PFSK-1 (cell line): ENCODE measurements around the gene PAF1.

Experiments
- FOXP2 ChIP-seq: optimal IDR thresholded peaks from 2 replicates; pipeline ENCODE3; 2011; ENCODE audit warnings: borderline replicate concordance, control low read depth, inconsistent platforms; ENCODE audit not compliant: insufficient read depth; ENCODE audit errors: extremely low read length, extremely low read depth
- POLR2AphosphoS5 ChIP-seq: IDR thresholded peaks from 2 replicates; pipeline ENCODE4 v1.6.1; 2012; ENCODE audit warnings: low read depth, mild to moderate bottlenecking, control low read depth, low read length, moderate library complexity
- SIN3A ChIP-seq: IDR thresholded peaks from 2 replicates; pipeline ENCODE4 v1.6.1; 2012; ENCODE audit warnings: mild to moderate bottlenecking, low read length, moderate library complexity, borderline replicate concordance; ENCODE audit not compliant: insufficient read depth
- TAF1 ChIP-seq: IDR thresholded peaks from 2 replicates; pipeline ENCODE4 v1.6.1; 2012; ENCODE audit warnings: low read length, control low read depth, borderline replicate concordance; ENCODE audit not compliant: insufficient read depth
- TF ChIP-seq, protein P1 (sequence below), 2 experiments: IDR thresholded peaks; 2 replicates each; pipeline versions ENCODE4 v1.6.1 to v1.8.0; 2011 to 2012; ENCODE audit warnings: low read depth in 2 of 2, low read length in 2 of 2, control low read depth in 1 of 2, inconsistent platforms in 1 of 2, mild to moderate bottlenecking in 1 of 2, moderate library complexity in 1 of 2; ENCODE audit not compliant: insufficient read depth in 1 of 2

DNA sequence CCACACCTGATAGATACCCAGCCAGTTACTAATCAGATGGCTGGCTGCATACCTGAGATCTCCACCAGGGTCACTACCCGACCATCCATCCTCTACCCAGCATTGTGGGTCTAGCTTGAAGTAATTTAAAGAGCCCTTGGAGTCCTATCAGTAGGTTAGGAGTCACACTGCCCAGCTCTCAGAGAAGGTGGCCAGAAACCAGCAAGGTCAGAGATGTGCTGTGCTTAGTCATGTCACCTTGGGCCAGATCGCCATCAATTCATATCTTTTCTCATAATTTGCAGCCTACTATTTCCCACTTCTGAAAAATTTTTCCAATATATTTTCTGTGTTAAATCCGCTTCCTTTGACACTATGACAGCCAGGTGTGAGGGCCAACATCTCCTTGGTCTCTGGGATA is 34.8 kb downstream of the PAF1 start:
- TF ChIP-seq TAF1 (no peak), SIN3A (no peak), POLR2AphosphoS5 (no peak), FOXP2 (no peak)
- TF ChIP-seq, protein P1, sequence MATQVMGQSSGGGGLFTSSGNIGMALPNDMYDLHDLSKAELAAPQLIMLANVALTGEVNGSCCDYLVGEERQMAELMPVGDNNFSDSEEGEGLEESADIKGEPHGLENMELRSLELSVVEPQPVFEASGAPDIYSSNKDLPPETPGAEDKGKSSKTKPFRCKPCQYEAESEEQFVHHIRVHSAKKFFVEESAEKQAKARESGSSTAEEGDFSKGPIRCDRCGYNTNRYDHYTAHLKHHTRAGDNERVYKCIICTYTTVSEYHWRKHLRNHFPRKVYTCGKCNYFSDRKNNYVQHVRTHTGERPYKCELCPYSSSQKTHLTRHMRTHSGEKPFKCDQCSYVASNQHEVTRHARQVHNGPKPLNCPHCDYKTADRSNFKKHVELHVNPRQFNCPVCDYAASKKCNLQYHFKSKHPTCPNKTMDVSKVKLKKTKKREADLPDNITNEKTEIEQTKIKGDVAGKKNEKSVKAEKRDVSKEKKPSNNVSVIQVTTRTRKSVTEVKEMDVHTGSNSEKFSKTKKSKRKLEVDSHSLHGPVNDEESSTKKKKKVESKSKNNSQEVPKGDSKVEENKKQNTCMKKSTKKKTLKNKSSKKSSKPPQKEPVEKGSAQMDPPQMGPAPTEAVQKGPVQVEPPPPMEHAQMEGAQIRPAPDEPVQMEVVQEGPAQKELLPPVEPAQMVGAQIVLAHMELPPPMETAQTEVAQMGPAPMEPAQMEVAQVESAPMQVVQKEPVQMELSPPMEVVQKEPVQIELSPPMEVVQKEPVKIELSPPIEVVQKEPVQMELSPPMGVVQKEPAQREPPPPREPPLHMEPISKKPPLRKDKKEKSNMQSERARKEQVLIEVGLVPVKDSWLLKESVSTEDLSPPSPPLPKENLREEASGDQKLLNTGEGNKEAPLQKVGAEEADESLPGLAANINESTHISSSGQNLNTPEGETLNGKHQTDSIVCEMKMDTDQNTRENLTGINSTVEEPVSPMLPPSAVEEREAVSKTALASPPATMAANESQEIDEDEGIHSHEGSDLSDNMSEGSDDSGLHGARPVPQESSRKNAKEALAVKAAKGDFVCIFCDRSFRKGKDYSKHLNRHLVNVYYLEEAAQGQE (IDR thresholded peaks at IDR 0.05; ENCODE audit: insufficient read depth in 1 of 2, low read depth in 2 of 2, low read length in 2 of 2), result no peak
